ENCODE data around the gene HYKK. TPM values are rescaled to one million over a fixed set of nuclear protein-coding genes. Genes with fewer than 3 reads are reported as not detected.

HYKK gene
- total and polyA plus RNA-seq, 2 of the 8 experiments (the other 6 are each of a cell fraction or from before 2014, with no cell fraction given) = 2.0 to 3.7 TPM

- no peak overlapping the region for H3K4me3 ChIP-seq (ENCODE audit: extremely low read depth in 1 of 4, insufficient read depth in 2 of 4, low read depth in 3 of 4, low read length in 4 of 4)
- H3K27ac ChIP-seq (ENCODE audit: low read depth, low read length) = no peak overlapping the region
- no peak overlapping the region for H3K4me2 ChIP-seq (ENCODE audit: insufficient read depth in 1 of 2, low read depth in 2 of 2, low read length in 2 of 2)
- H3K79me1 ChIP-seq (ENCODE audit: low read depth, low read length) = no peaks in the 10 kb centered on the region
- no peak overlapping the region for H2BK20ac ChIP-seq (ENCODE audit: low read length)
- no peak overlapping the region for H4K5ac ChIP-seq (ENCODE audit: insufficient read length, low read depth, low read length)
- no peak overlapping the region for H3K4ac ChIP-seq (replicated peaks; ENCODE audit: insufficient read length, low read depth, low read length)
- H3K56ac ChIP-seq (replicated peaks; ENCODE audit: insufficient read length, low read depth, low read length) = no peak overlapping the region
- H3K9me3 ChIP-seq (ENCODE audit: insufficient read depth in 2 of 2, low read depth in 1 of 2, low read length in 1 of 2) = no peaks in the 10 kb centered on the region
- H2BK5ac ChIP-seq (ENCODE audit: low read depth, low read length) = no peak overlapping the region
- DNase-seq (ENCODE audit: low read depth in 1 of 2, low spot score in 2 of 2) = no peak
- no peak overlapping the region for H2AK5ac ChIP-seq (ENCODE audit: low read depth, low read length)
- no peak overlapping the region for H3K14ac ChIP-seq (ENCODE audit: insufficient read length)
- ChIA-PET POLR2A (ENCODE audit: partially characterized antibody) (no interaction called here), CTCF (ENCODE audit: partially characterized antibody) (interaction anchor here (0.5 kb wide), 1 partner anchor 138 kb away, joined by 3 read pairs; no protein-coding TSS in a partner anchor)
- H3K18ac ChIP-seq (ENCODE audit: extremely low read depth, low read length) = no peak overlapping the region
- H3K4me1 ChIP-seq (replicated peaks in 1 of 4; ENCODE audit: control insufficient read depth in 3 of 4, insufficient read depth in 4 of 4, low read length in 3 of 4) = peaks cover 3 to 7% (median 4%) of the 10 kb centered on the region in 4 experiments; a peak in 6 of 7 replicates
- no peak overlapping the region for H3K9ac ChIP-seq (replicated peaks in 1 of 4; ENCODE audit: extremely low read depth in 1 of 4, low read depth in 3 of 4, low read length in 3 of 4)
- no peak overlapping the region for H2BK15ac ChIP-seq (ENCODE audit: low read length)
- H3K36me3 ChIP-seq (ENCODE audit: control insufficient read depth in 2 of 4, insufficient read depth in 4 of 4, low read length in 3 of 4) = no peaks in the 10 kb centered on the region
- H3K23me2 ChIP-seq (ENCODE audit: low read depth, low read length) = peaks cover 5% of the 10 kb centered on the region; the same call in 1 of the 2 replicates
- no peak overlapping the region for H2AFZ ChIP-seq (ENCODE audit: low read length)
- H4K20me1 ChIP-seq (replicated peaks in 1 of 2; ENCODE audit: control insufficient read depth in 1 of 2, insufficient read depth in 2 of 2, low read length in 2 of 2) = no peaks in the 10 kb centered on the region
- no peak overlapping the region for H3K23ac ChIP-seq (ENCODE audit: insufficient read length)
- H4K91ac ChIP-seq (replicated peaks; ENCODE audit: insufficient read length, low read length) = no peak overlapping the region
- no peak overlapping the region for H4K8ac ChIP-seq (ENCODE audit: extremely low read depth, insufficient read depth, low read length)
- no peak for FAIRE-seq
- peaks cover 0 to 16% of the 10 kb centered on the region in 2 experiments; a peak in 2 of 4 replicates for H3K79me2 ChIP-seq (ENCODE audit: control insufficient read depth in 1 of 2, insufficient read depth in 2 of 2, low read length in 2 of 2)
- no peak overlapping the region for H2BK120ac ChIP-seq (replicated peaks; ENCODE audit: low read depth, low read length)
- no peaks in the 10 kb centered on the region for H3K27me3 ChIP-seq (replicated peaks in 1 of 4; ENCODE audit: control insufficient read depth in 3 of 4, extremely low read depth in 1 of 4, insufficient read depth in 3 of 4, low read length in 3 of 4)
- H2BK12ac ChIP-seq (ENCODE audit: low read depth, low read length) = no peak overlapping the region
- 83% methylated on average over 2 of the region's 2 CpGs; no CpG with 5 or more reads in 1 of the 2 experiments for WGBS, 2 experiments (ENCODE audit: extremely low coverage in 1 of 2, insufficient coverage in 1 of 2, insufficient read length in 1 of 2, insufficient replicate concordance in 2 of 2, low coverage in 1 of 2, low lambda C conversion rate in 2 of 2, missing lambda C conversion rate in 1 of 2)
- no peak for TF ChIP-seq SIX5 (IDR thresholded peaks at IDR 0.05; ENCODE audit: low read depth, low read length)
- no peak for TF ChIP-seq CTBP2 (IDR thresholded peaks at IDR 0.05; ENCODE audit: borderline replicate concordance, insufficient read depth, insufficient read length, low read length)
- no peak for TF ChIP-seq KDM5A (IDR thresholded peaks at IDR 0.05; ENCODE audit: low read length)
- TF ChIP-seq SUZ12 (IDR thresholded peaks at IDR 0.05; ENCODE audit: low read length) = no peak
- no peak for TF ChIP-seq NANOG (IDR thresholded peaks at IDR 0.05; ENCODE audit: insufficient read depth, low read depth, low read length, poor library complexity, severe bottlenecking)
- TF ChIP-seq POLR2AphosphoS5 (IDR thresholded peaks at IDR 0.05; ENCODE audit: low read depth, low read length) = no peak
- no peak for TF ChIP-seq RFX5 (IDR thresholded peaks at IDR 0.05; ENCODE audit: borderline replicate concordance, low read depth, low read length)
Observed at GRCh38 chr15:78563092-78563491, 55.7 kb downstream of the HYKK start.
